ENCODE data around the gene MYOF.

Gene MYOF

DNA sequence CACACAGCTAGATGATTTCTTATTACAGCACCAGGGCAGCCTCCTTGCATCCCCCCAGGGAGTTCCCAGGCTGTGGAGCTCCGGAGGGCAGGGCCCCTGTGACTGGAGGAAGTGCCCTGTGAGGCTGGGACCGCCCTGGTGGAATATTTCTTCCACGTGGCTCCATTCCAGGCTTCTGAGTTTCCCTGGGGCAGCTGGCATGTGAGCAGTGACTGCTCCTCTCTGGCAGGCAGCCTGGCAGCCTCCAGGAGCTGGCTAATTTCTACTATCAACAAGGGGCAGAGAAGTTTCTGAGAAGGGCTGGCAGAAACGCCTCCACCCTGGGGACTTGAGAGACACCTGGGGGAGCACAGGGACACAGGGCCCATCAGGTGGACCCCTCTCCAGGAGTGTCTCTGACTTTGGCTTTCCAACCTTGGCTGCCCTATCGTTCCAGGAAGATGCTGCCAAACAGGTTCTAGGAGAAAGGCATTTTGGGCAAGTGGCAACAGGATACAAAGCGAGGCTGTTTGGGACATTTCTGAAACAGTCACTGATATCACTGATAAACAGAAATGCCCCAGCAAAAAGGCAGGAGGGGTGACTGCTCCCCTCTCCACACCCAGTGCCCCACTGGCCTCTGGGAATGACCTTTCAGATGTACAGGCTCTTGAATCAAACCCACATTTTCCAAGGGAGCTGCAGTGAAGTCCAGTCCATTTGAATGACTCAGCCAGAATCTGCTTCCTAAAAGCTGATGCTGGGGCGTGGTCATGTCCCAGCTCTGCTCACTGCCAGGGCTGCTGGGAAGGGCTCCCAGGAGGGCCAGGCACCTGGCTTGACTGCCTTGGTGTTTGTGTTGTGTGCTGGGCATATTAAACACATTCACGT is 16.1 kb downstream of the MYOF start:
- TF ChIP-seq, protein P1, sequence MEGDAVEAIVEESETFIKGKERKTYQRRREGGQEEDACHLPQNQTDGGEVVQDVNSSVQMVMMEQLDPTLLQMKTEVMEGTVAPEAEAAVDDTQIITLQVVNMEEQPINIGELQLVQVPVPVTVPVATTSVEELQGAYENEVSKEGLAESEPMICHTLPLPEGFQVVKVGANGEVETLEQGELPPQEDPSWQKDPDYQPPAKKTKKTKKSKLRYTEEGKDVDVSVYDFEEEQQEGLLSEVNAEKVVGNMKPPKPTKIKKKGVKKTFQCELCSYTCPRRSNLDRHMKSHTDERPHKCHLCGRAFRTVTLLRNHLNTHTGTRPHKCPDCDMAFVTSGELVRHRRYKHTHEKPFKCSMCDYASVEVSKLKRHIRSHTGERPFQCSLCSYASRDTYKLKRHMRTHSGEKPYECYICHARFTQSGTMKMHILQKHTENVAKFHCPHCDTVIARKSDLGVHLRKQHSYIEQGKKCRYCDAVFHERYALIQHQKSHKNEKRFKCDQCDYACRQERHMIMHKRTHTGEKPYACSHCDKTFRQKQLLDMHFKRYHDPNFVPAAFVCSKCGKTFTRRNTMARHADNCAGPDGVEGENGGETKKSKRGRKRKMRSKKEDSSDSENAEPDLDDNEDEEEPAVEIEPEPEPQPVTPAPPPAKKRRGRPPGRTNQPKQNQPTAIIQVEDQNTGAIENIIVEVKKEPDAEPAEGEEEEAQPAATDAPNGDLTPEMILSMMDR (IDR thresholded peaks at IDR 0.05; ENCODE audit: control extremely low read depth, extremely low read depth, low read depth, missing control alignments): no peak
- ChIA-PET POLR2A (no interaction called here), CTCF (interaction anchor here (0.9 kb wide), 1 partner anchor 9 kb away, joined by 5 read pairs; no protein-coding TSS in a partner anchor)
- no peak for DNase-seq (ENCODE audit: extremely low spot score)

DNA sequence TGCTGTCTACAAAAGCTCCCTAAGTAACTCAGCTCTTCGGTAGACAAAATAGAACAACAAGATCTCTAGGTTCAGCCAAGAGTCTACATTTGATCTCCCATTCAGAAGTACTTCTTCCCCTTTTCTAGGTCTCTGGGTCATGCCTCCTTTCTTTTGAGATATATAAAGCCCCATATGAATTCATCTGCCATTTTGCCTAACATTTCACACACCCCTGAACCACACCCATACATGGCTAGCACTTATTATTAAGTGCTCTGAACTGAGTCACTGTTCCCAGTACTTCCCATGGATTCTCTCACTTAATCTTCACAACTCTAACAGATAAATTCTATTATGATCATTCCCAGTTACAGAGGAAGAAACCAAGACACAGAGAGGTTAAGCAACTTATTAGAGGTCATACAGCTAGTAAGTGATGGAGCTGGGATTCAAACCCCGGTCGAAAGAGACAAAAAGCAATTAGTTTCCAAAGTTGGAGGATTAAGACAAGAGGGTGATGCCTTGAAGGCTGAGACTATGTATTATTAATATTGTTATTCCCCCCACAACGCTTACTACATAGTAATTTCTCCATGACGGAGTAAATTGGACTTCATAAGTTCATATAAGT is 17.3 kb downstream of the MYOF start:
- ChIA-PET POLR2A (no interaction called here), CTCF (interaction anchor here (1.2 kb wide), 1 partner anchor 18 kb away, joined by 4 read pairs; the partner anchor contains the start of gene MYOF)
- no peak for DNase-seq (ENCODE audit: extremely low spot score)
- TF ChIP-seq, protein P1 (IDR thresholded peaks at IDR 0.05; ENCODE audit: control extremely low read depth, extremely low read depth, low read depth, missing control alignments): no peak

DNA sequence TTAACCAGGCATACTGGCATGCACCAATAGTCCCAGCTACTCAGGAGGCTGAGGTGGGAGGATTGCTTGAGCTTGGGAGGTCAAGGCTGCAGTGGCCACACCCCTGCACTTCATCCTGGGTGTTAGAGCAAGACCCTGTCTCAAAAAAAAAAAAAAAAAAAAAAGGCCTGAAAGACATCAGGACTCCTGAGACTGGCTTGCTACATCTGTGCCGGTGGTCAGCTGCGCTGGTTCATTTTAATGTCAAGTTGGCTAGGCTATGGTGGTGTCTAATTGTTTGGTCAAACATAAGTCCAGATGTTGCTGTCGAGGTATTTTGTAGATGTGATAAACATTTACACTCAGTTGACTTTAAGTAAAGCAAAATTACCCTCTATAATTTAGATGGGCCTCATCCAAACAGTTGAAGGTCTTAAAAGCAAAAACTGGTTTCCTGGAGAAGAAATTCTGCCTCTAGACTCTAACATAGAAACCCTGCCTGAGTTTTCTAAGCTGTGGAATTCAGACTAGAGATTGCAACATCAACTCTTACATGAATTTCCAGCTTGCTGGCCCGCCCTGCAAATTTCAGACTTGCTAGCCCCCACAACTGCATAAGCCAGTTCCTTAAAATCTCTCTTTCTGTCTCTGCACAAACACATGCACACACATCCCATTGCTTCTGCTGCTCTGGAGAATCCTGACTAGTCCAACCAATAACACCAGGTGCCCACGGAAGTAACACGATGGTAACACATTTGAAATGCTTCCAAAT is 18.2 kb downstream of the MYOF start:
- TF ChIP-seq, protein P1 (IDR thresholded peaks at IDR 0.05; ENCODE audit: control extremely low read depth, extremely low read depth, low read depth, missing control alignments): no peak
- DNase-seq (ENCODE audit: extremely low spot score): no peak
- CTCF ChIA-PET: interaction anchor here (1.2 kb wide), 3 partner anchors 11 to 88 kb away, joined by 3 to 5 read pairs (median 4); partner anchors contain the start of gene MYOF
- POLR2A ChIA-PET: no interaction called here

DNA sequence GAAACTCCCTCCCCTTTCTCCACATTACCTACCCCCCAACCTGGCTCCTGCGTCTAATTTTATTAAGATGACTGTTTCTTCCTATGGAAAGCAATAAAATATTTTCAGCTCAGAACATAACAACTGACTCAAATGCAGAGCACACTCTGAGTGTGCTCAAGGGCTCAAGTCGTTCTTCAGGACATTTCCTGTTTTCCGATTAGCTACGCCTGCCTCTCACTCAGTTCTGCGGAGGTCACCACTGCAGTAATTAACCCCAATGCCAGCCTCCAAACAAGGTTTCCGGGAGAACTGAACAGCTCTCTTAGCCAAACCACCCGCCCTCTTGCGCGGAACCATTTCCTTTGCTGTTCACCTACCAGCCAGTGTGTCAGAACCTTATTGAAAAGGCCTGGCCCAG is 19.3 kb downstream of the MYOF start:
- ChIA-PET CTCF (interaction anchor here (0.7 to 1.2 kb wide), 3 partner anchors 12 to 87 kb away, joined by 3 to 5 read pairs (median 3); partner anchors contain the start of gene MYOF), POLR2A (no interaction called here)
- TF ChIP-seq, protein P1 (IDR thresholded peaks at IDR 0.05; ENCODE audit: control extremely low read depth, extremely low read depth, low read depth, missing control alignments): no peak
- no peak for DNase-seq (ENCODE audit: extremely low spot score)

- no peak for DNase-seq (ENCODE audit: extremely low spot score)
- ChIA-PET CTCF (interaction anchor here (1.1 to 1.3 kb wide), 4 partner anchors 13 to 452 kb away, joined by 3 to 4 read pairs (median 3); no protein-coding TSS in a partner anchor), POLR2A (no interaction called here)
- TF ChIP-seq, protein P1 (IDR thresholded peaks at IDR 0.05; ENCODE audit: control extremely low read depth, extremely low read depth, low read depth, missing control alignments): no peak
Measured at GRCh38 chr10:93462371-93462770, 19.8 kb downstream of the MYOF start.

DNA sequence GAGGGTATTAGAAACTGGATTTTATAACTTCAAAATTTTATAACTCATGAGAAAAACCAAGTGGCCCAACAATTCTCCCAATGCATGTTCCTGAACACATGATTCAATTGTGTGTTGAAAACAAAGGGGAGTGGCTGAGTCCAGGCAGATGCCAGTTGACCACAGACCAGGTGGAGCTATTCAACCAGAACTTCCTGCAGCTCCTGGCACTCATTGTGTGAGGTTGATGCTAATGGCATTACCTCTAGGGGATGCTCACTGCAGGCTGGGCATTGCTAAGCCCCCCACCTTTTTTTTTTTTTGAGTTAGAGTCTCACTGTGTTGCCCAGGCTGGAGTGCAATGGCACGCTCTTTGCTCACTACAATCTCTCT is 20.3 kb downstream of the MYOF start:
- ChIA-PET CTCF (interaction anchor here (0.8 to 1.3 kb wide), 6 partner anchors 10 to 451 kb away, joined by 3 to 4 read pairs (median 3); partner anchors contain the start of gene MYOF), POLR2A (no interaction called here)
- DNase-seq (ENCODE audit: extremely low spot score): no peak
- TF ChIP-seq, protein P1 (IDR thresholded peaks at IDR 0.05; ENCODE audit: control extremely low read depth, extremely low read depth, low read depth, missing control alignments): no peak

All from GM10248 (cell line).